ENCODE data around the gene SEC31B.

DNA sequence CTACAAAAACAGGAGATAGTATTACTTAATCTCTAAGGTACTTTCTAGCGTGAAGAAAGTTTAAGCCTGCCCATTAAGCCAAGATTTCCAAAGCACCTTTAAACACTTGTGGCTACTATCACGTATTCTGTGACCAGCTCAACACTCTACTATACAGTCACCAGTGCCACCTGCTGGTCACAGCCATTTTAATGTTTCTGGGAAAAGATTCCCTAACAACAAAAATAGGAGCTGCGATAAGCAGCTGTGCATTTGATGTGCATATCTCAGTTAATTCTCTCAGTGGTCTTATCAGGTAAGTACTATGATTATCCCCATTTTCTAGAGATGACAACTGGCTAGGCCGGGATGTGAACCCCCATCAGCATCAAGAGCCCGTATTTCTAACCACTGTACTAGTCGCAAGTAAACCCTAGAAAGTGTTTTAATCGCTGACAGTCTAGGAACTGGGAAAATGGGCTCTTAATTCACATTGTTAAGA lies 860 bp downstream of the SEC31B start:
- TF ChIP-seq TARDBP (IDR thresholded peaks at IDR 0.05) (no peak), BHLHE40 (IDR thresholded peaks at IDR 0.05; ENCODE audit: borderline replicate concordance) (no peak), ELF4 (IDR thresholded peaks at IDR 0.05) (no peak), ARNT (IDR thresholded peaks at IDR 0.05) (no peak), L3MBTL2 (conservative IDR thresholded peaks at IDR 0.05) (no peak), SP1 (IDR thresholded peaks at IDR 0.05) (no peak), PKNOX1 (IDR thresholded peaks at IDR 0.05) (no peak), NFRKB (IDR thresholded peaks at IDR 0.05) (no peak), HDGF (IDR thresholded peaks at IDR 0.05; ENCODE audit: borderline replicate concordance) (no peak), FOXM1 (IDR thresholded peaks at IDR 0.05; ENCODE audit: borderline replicate concordance) (no peak), FOXK2 (IDR thresholded peaks at IDR 0.05) (no peak), FOXA1 (IDR thresholded peaks at IDR 0.05) (no peak)
